Measurements from ENCODE around the gene TENM3.

DNA sequence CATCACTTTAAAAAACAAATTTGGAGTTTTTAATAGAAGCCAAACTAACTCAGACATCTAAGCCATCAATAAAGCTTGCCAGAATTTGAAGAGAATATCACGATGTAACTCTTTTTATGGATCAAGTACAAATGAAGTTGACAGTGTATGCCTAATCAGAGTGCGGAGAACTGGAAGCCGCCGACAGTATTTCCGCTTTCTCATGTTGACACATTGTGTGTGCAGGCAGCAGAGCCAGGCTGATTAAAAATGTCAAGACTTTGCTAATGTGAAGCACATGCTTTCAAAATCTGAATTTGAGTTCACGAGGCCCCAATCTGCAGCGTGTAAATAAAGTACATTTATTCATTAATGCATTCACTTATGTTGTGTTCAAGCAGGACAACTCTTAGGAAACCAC is 161.2 kb downstream of the TENM3 start:
- TF ChIP-seq, protein P1, sequence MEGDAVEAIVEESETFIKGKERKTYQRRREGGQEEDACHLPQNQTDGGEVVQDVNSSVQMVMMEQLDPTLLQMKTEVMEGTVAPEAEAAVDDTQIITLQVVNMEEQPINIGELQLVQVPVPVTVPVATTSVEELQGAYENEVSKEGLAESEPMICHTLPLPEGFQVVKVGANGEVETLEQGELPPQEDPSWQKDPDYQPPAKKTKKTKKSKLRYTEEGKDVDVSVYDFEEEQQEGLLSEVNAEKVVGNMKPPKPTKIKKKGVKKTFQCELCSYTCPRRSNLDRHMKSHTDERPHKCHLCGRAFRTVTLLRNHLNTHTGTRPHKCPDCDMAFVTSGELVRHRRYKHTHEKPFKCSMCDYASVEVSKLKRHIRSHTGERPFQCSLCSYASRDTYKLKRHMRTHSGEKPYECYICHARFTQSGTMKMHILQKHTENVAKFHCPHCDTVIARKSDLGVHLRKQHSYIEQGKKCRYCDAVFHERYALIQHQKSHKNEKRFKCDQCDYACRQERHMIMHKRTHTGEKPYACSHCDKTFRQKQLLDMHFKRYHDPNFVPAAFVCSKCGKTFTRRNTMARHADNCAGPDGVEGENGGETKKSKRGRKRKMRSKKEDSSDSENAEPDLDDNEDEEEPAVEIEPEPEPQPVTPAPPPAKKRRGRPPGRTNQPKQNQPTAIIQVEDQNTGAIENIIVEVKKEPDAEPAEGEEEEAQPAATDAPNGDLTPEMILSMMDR (conservative IDR thresholded peaks at IDR 0.05; ENCODE audit: low read length), result no peak
- no peak for TF ChIP-seq EZH2phosphoT487 (IDR thresholded peaks at IDR 0.05; ENCODE audit: borderline replicate concordance, low read depth, low read length)

Measured in OCI-LY7 (cell line).